HEK293 (cell line): ENCODE data around the gene SPPL2B.

Source experiments
- CTCF ChIA-PET: fragments of 350-600 bp; formaldehyde crosslinking; extraction: SDS; loops from one replicate; lab custom pipeline; 2021; ENCODE audit warnings: antibody characterized with exemption; lab: Yijun Ruan, JAX
- POLR2A ChIA-PET: fragments of 300-600 bp; formaldehyde crosslinking; extraction: SDS; loops from one replicate; lab custom pipeline; 2020; ENCODE audit warnings: antibody characterized with exemption, inconsistent platforms; lab: Yijun Ruan, JAX
- H3K27ac ChIP-seq: fragments of 200-500 bp; sonication (Bioruptor generic); 2 replicates; pipeline ENCODE4 v1.5.1; 2014; ENCODE audit warnings: low read depth, low read length, control low read depth, inconsistent platforms; ENCODE audit errors: extremely low read depth
- H3K36me3 ChIP-seq, 2 experiments: fragments of 200-500 bp in 1 of 2; sonication (Bioruptor generic) in 1 of 2; 1 replicate in 1 of 2; 2 replicates in 1 of 2; pipeline ENCODE4 v1.5.1; 2014 to 2017; ENCODE audit warnings: inconsistent platforms in 2 of 2, low read length in 2 of 2; ENCODE audit not compliant: control insufficient read depth in 2 of 2, insufficient read depth in 1 of 2
- H3K4me1 ChIP-seq: fragments of 200-500 bp; sonication (Bioruptor generic); 2 replicates; pipeline ENCODE4 v1.5.1; 2014; ENCODE audit warnings: mild to moderate bottlenecking, low read length, inconsistent platforms; ENCODE audit not compliant: control insufficient read depth, insufficient read depth
- H3K4me3 ChIP-seq: 2 replicates; pipeline ENCODE4 v1.5.1; 2011; ENCODE audit warnings: low read depth, mild to moderate bottlenecking, control low read depth, low read length, moderate library complexity
- H3K9me3 ChIP-seq: fragments of 200-500 bp; sonication (Bioruptor generic); 2 replicates; pipeline ENCODE4 v1.5.1; 2014; ENCODE audit warnings: low read depth, low read length, inconsistent platforms; ENCODE audit not compliant: control insufficient read depth, insufficient read depth
- CTCF ChIP-seq: fragments of 450-650 bp; formaldehyde crosslinking; IDR thresholded peaks from 2 replicates; pipeline ENCODE4 v1.5.1; 2016; ENCODE audit warnings: missing biosample characterization, missing genetic modification characterization
- HIC1 ChIP-seq: fragments of 450-650 bp; formaldehyde crosslinking; IDR thresholded peaks from 2 replicates; pipeline ENCODE4 v1.5.1; 2016; ENCODE audit warnings: missing biosample characterization, missing genetic modification characterization
- KLF9 ChIP-seq: fragments of 450-650 bp; formaldehyde crosslinking; IDR thresholded peaks from 2 replicates; pipeline ENCODE4 v1.5.1; 2016; ENCODE audit warnings: missing biosample characterization, missing genetic modification characterization, low read depth
- MZF1 ChIP-seq: fragments of 450-650 bp; formaldehyde crosslinking; IDR thresholded peaks from 2 replicates; pipeline ENCODE4 v1.5.1; 2017; ENCODE audit warnings: missing biosample characterization, missing genetic modification characterization, borderline replicate concordance
- SCRT1 ChIP-seq: fragments of 450-650 bp; formaldehyde crosslinking; IDR thresholded peaks from 2 replicates; pipeline ENCODE4 v1.5.1; 2016; ENCODE audit warnings: missing biosample characterization, missing genetic modification characterization, borderline replicate concordance
- SCRT2 ChIP-seq: fragments of 450-650 bp; formaldehyde crosslinking; IDR thresholded peaks from 2 replicates; pipeline ENCODE4 v1.5.1; 2016; ENCODE audit warnings: missing biosample characterization, missing genetic modification characterization
- SETDB1 ChIP-seq: IDR thresholded peaks from one replicate; pipeline ENCODE4 v1.6.1; 2017; ENCODE audit warnings: mild to moderate bottlenecking, low read length, moderate library complexity, mixed read lengths; ENCODE audit not compliant: insufficient read length
- SP2 ChIP-seq: fragments of 450-650 bp; formaldehyde crosslinking; IDR thresholded peaks from 2 replicates; pipeline ENCODE4 v1.5.1; 2016; ENCODE audit warnings: missing biosample characterization, missing genetic modification characterization
- TCF7L2 ChIP-seq: IDR thresholded peaks from 2 replicates; pipeline ENCODE4 v1.6.1; 2011; ENCODE audit warnings: low read depth, mild to moderate bottlenecking, inconsistent platforms, low read length, moderate library complexity, borderline replicate concordance
- TSHZ1 ChIP-seq: fragments of 450-650 bp; formaldehyde crosslinking; IDR thresholded peaks from 2 replicates; pipeline ENCODE4 v1.5.1; 2016; ENCODE audit warnings: missing biosample characterization, missing genetic modification characterization, borderline replicate concordance
- YY2 ChIP-seq: fragments of 450-650 bp; formaldehyde crosslinking; IDR thresholded peaks from 2 replicates; pipeline ENCODE4 v1.5.1; 2016; ENCODE audit warnings: missing biosample characterization, missing genetic modification characterization
- ZNF114 ChIP-seq: fragments of 450-650 bp; formaldehyde crosslinking; IDR thresholded peaks from 2 replicates; pipeline ENCODE4 v1.5.0; 2017; ENCODE audit warnings: missing biosample characterization, missing genetic modification characterization
- ZNF121 ChIP-seq: fragments of 450-650 bp; formaldehyde crosslinking; IDR thresholded peaks from 2 replicates; pipeline ENCODE4 v1.5.1; 2016; ENCODE audit warnings: missing biosample characterization, missing genetic modification characterization
- ZNF132 ChIP-seq: fragments of 450-650 bp; formaldehyde crosslinking; IDR thresholded peaks from 2 replicates; pipeline ENCODE4 v1.5.1; 2017; ENCODE audit warnings: missing biosample characterization, missing genetic modification characterization, borderline replicate concordance
- ZNF146 ChIP-seq: fragments of 450-650 bp; formaldehyde crosslinking; IDR thresholded peaks from 2 replicates; pipeline ENCODE4 v1.5.1; 2016; ENCODE audit warnings: missing biosample characterization, missing genetic modification characterization
- ZNF26 ChIP-seq: fragments of 450-650 bp; formaldehyde crosslinking; IDR thresholded peaks from 2 replicates; pipeline ENCODE4 v1.5.1; 2016; ENCODE audit warnings: missing biosample characterization, missing genetic modification characterization
- ZNF341 ChIP-seq: fragments of 450-650 bp; formaldehyde crosslinking; IDR thresholded peaks from 2 replicates; pipeline ENCODE4; 2016; ENCODE audit warnings: low read depth, missing biosample characterization, missing genetic modification characterization
- ZNF37A ChIP-seq: fragments of 450-650 bp; IDR thresholded peaks from 2 replicates; pipeline ENCODE4 v1.5.1; 2018; ENCODE audit warnings: missing biosample characterization, missing genetic modification characterization
- ZNF514 ChIP-seq: fragments of 450-650 bp; formaldehyde crosslinking; IDR thresholded peaks from 2 replicates; pipeline ENCODE4 v1.5.1; 2016; ENCODE audit warnings: missing biosample characterization, missing genetic modification characterization
- ZNF521 ChIP-seq: fragments of 450-650 bp; formaldehyde crosslinking; IDR thresholded peaks from 2 replicates; pipeline ENCODE4 v1.5.1; 2017; ENCODE audit warnings: missing biosample characterization, mild to moderate bottlenecking, missing genetic modification characterization
- ZNF600 ChIP-seq: fragments of 450-650 bp; formaldehyde crosslinking; IDR thresholded peaks from 2 replicates; pipeline ENCODE4 v1.5.1; 2016; ENCODE audit warnings: missing biosample characterization, missing genetic modification characterization
- ZNF677 ChIP-seq: fragments of 450-650 bp; IDR thresholded peaks from 2 replicates; pipeline ENCODE4 v1.5.0; 2018; ENCODE audit warnings: missing biosample characterization, mild to moderate bottlenecking, missing genetic modification characterization, moderate library complexity
- ZNF707 ChIP-seq: fragments of 450-650 bp; formaldehyde crosslinking; IDR thresholded peaks from 2 replicates; pipeline ENCODE4 v1.5.1; 2016; ENCODE audit warnings: missing biosample characterization, missing genetic modification characterization
- ZSCAN4 ChIP-seq: fragments of 450-650 bp; formaldehyde crosslinking; IDR thresholded peaks from 2 replicates; pipeline ENCODE4 v1.5.1; 2017; ENCODE audit warnings: missing biosample characterization, missing genetic modification characterization
- ZXDB ChIP-seq: fragments of 450-650 bp; formaldehyde crosslinking; IDR thresholded peaks from 2 replicates; pipeline ENCODE4 v1.5.1; 2016; ENCODE audit warnings: missing biosample characterization, missing genetic modification characterization

Gene SPPL2B

GRCh38 chr19:2333807-2334211 is 5.3 kb downstream of the SPPL2B start:
- TF ChIP-seq ZNF600 (tag by site-specific recombination), result peak; percentile 51
- TF ChIP-seq ZNF114, result no peak
- TF ChIP-seq KLF9 (tag by site-specific recombination), result no peak
- no peak for TF ChIP-seq ZNF37A (tag by site-specific recombination)
- peak; percentile 27; the same call in 1 of the 2 replicates for TF ChIP-seq SCRT1 (tag by site-specific recombination)
- TF ChIP-seq ZNF521 (tag by site-specific recombination), result no peak
- peak; percentile 81 for TF ChIP-seq ZNF341 (tag by site-specific recombination)
- TF ChIP-seq CTCF (tag by site-specific recombination), result peak; percentile 49
- peak; percentile 73; the same call in 1 of the 2 replicates for TF ChIP-seq SCRT2 (tag by site-specific recombination)
- TF ChIP-seq ZNF121 (tag by site-specific recombination), result no peak
- TF ChIP-seq, all 188 proteins: peak for 5
- CTCF ChIA-PET, result no interaction called here
- Histone ChIP-seq H3K27ac (peak overlapping the region; percentile 26; the same call in 1 of the 2 replicates), H3K4me3 (no peak overlapping the region), H3K36me3 (peaks cover 0 to 11% of the 10 kb centered on the region in 2 experiments; a peak in 1 of 3 replicates), H3K9me3 (no peaks in the 10 kb centered on the region), H3K4me1 (peaks cover 14% of the 10 kb centered on the region)
- POLR2A ChIA-PET, result no interaction called here

GRCh38 chr19:2334426-2334825 is 5.9 kb downstream of the SPPL2B start:
- Histone ChIP-seq H3K27ac (no peak overlapping the region), H3K9me3 (no peaks in the 10 kb centered on the region)
- CTCF ChIA-PET, result no interaction called here
- TF ChIP-seq SP2 (no peak), HIC1 (tag by site-specific recombination) (no peak), ZNF707 (no peak), ZNF514 (tag by site-specific recombination) (no peak), ZNF26 (no peak), ZSCAN4 (tag by site-specific recombination) (no peak), ZNF132 (tag by site-specific recombination) (no peak), KLF9 (tag by site-specific recombination) (no peak), SETDB1 (no peak), ZXDB (tag by site-specific recombination) (no peak), TSHZ1 (no peak), TCF7L2 (no peak), MZF1 (tag by site-specific recombination) (no peak), ZNF146 (no peak), ZNF677 (no peak), YY2 (no peak)
- TF ChIP-seq, all 188 proteins: peak for 0
- POLR2A ChIA-PET, result no interaction called here
- H3K4me1 ChIP-seq, result peaks cover 14% of the 10 kb centered on the region
- no peak overlapping the region for H3K4me3 ChIP-seq
- peaks cover 0 to 16% of the 10 kb centered on the region in 2 experiments; a peak in 1 of 3 replicates for H3K36me3 ChIP-seq
